ENCODE data around the gene TMEM175. TPM values are rescaled to one million over a fixed set of nuclear protein-coding genes. Genes with fewer than 3 reads are reported as not detected.

TMEM175 gene
- total and polyA plus RNA-seq, 12 donors = 15.6 to 49.6 (median 19.0) TPM

GRCh38 chr4:907691-908425 is 24.4 kb upstream of the TMEM175 start:
- DNase-seq (no peak), ATAC-seq (no peak)
- no peaks in the 10 kb centered on the region for H3K27me3 ChIP-seq
- H3K9me3 ChIP-seq = no peaks in the 10 kb centered on the region
- TF ChIP-seq, protein P1, sequence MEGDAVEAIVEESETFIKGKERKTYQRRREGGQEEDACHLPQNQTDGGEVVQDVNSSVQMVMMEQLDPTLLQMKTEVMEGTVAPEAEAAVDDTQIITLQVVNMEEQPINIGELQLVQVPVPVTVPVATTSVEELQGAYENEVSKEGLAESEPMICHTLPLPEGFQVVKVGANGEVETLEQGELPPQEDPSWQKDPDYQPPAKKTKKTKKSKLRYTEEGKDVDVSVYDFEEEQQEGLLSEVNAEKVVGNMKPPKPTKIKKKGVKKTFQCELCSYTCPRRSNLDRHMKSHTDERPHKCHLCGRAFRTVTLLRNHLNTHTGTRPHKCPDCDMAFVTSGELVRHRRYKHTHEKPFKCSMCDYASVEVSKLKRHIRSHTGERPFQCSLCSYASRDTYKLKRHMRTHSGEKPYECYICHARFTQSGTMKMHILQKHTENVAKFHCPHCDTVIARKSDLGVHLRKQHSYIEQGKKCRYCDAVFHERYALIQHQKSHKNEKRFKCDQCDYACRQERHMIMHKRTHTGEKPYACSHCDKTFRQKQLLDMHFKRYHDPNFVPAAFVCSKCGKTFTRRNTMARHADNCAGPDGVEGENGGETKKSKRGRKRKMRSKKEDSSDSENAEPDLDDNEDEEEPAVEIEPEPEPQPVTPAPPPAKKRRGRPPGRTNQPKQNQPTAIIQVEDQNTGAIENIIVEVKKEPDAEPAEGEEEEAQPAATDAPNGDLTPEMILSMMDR (IDR thresholded peaks at IDR 0.05) = no peak
- intact Hi-C loops (cut with DNase I) = no loop called here
- H3K4me1 ChIP-seq = peaks cover 0 to 4% (median 0%) of the 10 kb centered on the region in 9 donors
- no peak overlapping the region for H3K27ac ChIP-seq
- H3K36me3 ChIP-seq = peaks cover 0 to 76% (median 21%) of the 10 kb centered on the region in 9 donors
- WGBS, 2 donors = 75 to 76% methylated on average over 35 of the region's 35 CpGs
- H3K4me3 ChIP-seq = no peak overlapping the region

DNA sequence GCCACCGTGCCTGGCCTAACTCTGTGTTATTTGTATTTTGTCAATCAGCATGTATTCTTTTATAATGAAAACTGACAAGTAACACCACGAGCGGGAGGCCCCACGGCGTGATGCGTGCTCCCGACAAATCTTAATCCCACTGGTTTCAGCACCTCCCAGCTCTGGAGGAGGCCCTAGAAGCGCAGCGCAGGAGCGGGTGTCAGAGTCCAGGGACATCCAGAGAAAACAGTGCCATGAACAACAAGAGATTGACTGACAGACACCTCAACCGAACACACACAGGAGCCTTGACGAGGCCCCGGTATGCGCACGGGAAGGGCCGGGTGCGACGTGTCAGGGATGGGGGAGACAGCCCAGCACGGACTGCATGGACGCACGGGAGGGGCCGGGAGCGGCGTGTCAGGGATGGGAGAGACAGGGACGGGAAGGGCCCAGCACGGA is 23.1 kb upstream of the TMEM175 start:
- Histone ChIP-seq H3K36me3 (peaks cover 0 to 70% (median 21%) of the 10 kb centered on the region in 9 donors), H3K9me3 (no peaks in the 10 kb centered on the region), H3K27ac (no peak overlapping the region), H3K4me1 (peaks cover 0 to 4% (median 0%) of the 10 kb centered on the region in 9 donors), H3K4me3 (no peak overlapping the region), H3K27me3 (no peaks in the 10 kb centered on the region)
- no peak for ATAC-seq
- intact Hi-C loops (cut with DNase I) = no loop called here
- TF ChIP-seq, protein P1 (IDR thresholded peaks at IDR 0.05) = no peak
- WGBS, 2 donors = 95 to 97% methylated on average over 26 of the region's 26 CpGs
- DNase-seq = no peak

DNA sequence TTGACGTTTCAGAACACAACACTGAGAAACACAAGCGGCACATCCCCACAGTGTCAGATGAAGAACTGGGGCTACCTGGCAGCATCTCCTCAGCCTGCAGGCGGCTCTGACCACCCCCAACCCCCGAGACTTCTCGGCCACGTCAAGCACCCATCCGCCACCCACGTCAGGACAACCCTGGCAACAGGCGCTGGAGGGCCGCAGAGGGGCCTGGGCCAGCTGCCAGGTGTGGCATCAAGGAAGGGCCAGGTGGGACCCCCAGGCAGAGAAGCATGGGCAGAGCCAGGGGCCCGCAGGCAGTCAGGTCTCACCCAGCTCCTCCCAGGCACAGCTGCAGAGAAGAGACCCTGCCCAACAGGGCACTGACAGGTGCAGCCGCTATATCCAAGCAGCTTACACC is 22.4 kb upstream of the TMEM175 start:
- H3K9me3 ChIP-seq = no peaks in the 10 kb centered on the region
- WGBS, 2 donors = 95 to 97% methylated on average over 12 of the region's 12 CpGs
- ATAC-seq (no peak), DNase-seq (no peak)
- intact Hi-C loops (cut with DNase I) = no loop called here
- TF ChIP-seq, protein P1 (IDR thresholded peaks at IDR 0.05) = no peak
- H3K4me1 ChIP-seq = peaks cover 0 to 4% (median 0%) of the 10 kb centered on the region in 9 donors
- H3K36me3 ChIP-seq = peaks cover 0 to 66% (median 21%) of the 10 kb centered on the region in 9 donors
- H3K27me3 ChIP-seq = no peaks in the 10 kb centered on the region
- H3K27ac ChIP-seq = no peak overlapping the region
- H3K4me3 ChIP-seq = no peak overlapping the region

GRCh38 chr4:910366-911091 is 21.7 kb upstream of the TMEM175 start:
- no peak for ATAC-seq
- TF ChIP-seq, protein P1 (IDR thresholded peaks at IDR 0.05) = no peak

More at GRCh38 chr4:910366-911091, 21.7 kb upstream of the TMEM175 start:
- 94 to 95% methylated on average over 26 of the region's 26 CpGs for WGBS, 2 donors
- intact Hi-C loops (cut with DNase I) = no loop called here
- DNase-seq = no peak
- H3K4me3 ChIP-seq = no peak overlapping the region
- H3K36me3 ChIP-seq = peaks cover 0 to 64% (median 21%) of the 10 kb centered on the region in 9 donors
- peaks cover 0 to 9% (median 3%) of the 10 kb centered on the region in 9 donors for H3K4me1 ChIP-seq
- H3K27me3 ChIP-seq = no peaks in the 10 kb centered on the region
- H3K27ac ChIP-seq = no peak overlapping the region
- H3K9me3 ChIP-seq = no peaks in the 10 kb centered on the region
